HG03378 (cell line): ENCODE data around the gene APH1A.
"Not testable (repeated sequence)": the region's sequence is repeated elsewhere in the genome, so short reads cannot be mapped to it uniquely, and the experiment has no call there.

Source experiments
- ATAC-seq: cut with Tn5 transposase; IDR thresholded peaks from one replicate; pipeline ENCODE4 v1.9.1; 2021; ENCODE audit warnings: mild to moderate bottlenecking, moderate library complexity; ENCODE audit not compliant: unreplicated experiment

The APH1A gene

DNA sequence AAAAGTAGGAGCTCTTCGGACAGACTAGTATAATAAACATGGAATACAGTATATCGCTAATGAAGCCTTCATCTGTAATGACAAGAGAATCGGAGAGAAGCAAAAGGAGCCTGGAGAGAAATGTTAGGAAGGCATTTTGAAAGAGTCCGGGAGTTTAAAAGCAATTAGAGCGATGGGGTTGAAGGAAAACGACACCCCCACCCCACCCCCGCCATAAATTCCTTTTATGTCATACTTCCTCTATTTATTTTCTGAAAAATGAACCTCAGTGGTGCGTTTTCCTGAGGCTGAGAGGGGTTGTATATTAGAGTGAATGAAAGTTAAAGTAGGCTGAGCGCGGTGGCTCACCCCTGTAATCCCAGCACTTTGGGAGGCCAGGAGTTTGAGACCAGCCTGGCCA, 635 bp upstream of the APH1A start:
- no peak for ATAC-seq

DNA sequence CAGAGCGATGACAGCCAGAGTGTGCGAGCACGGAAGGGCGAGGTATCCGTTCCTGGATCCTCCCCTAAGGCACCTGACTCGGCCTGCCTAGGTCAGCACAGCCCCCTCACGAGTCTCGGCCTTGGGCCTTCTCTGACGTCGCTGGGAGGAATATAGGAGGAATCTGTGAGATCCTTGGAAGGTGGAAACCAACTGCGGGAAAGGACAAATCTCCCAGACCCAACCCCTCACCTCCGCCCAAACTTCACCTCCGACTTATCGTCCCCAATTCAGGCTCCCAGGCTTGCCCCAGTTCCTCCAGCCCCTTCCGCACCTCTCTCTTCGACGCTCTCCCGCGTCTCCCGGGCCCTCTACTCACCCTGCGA, 494 bp downstream of the APH1A start:
- ATAC-seq = peak; percentile 22

- no peak for ATAC-seq
These were observed 920 bp downstream of the APH1A start for GRCh38 chr1:150267896-150268295.

DNA sequence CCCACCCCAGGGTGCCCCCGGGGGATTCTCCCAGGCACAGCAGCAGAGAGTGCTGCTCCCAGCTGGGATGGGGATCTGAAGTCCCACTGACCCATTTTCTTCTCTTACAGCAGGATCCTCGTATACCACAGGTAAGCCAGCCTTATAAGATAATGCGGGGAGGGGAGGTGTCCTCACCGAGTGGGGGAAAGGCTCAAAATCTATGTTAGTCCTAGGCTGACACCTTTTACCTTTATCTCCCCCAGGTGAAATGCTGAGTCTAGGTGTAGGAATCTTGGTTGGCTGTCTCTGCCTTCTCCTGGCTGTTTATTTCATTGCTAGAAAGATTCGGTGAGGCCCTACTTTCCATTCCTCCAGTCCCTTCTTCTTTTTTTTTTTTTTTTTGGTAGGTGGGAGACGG, 5.3 kb downstream of the APH1A start:
- no peak for ATAC-seq

- no peak for ATAC-seq
These were observed 6.2 kb downstream of the APH1A start for GRCh38 chr1:150262388-150263320.

- no peak for ATAC-seq
These were observed 7.4 kb downstream of the APH1A start for GRCh38 chr1:150261367-150261766.

- no peak for ATAC-seq
These were observed 8.8 kb downstream of the APH1A start for GRCh38 chr1:150259758-150260669.

DNA sequence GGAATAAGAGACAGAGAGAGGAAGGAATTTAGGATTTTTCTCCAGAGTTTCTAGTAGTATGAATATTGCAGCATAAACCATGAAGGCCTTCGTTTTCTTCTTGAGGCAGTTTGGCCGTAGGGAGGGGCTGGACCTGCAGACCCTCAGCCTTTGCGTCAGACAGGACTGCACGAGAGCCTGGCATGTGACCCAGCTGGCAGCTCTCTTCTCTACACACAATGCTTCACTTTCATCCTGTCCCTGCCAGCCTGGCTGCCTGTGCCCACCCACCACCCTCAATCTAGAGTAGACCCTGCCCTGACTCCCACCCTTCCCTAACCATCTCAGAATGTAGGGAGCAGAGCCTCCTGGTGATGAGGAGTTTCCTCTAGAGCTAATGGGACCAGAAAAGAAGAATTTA, 9.6 kb downstream of the APH1A start:
- ATAC-seq = no peak

DNA sequence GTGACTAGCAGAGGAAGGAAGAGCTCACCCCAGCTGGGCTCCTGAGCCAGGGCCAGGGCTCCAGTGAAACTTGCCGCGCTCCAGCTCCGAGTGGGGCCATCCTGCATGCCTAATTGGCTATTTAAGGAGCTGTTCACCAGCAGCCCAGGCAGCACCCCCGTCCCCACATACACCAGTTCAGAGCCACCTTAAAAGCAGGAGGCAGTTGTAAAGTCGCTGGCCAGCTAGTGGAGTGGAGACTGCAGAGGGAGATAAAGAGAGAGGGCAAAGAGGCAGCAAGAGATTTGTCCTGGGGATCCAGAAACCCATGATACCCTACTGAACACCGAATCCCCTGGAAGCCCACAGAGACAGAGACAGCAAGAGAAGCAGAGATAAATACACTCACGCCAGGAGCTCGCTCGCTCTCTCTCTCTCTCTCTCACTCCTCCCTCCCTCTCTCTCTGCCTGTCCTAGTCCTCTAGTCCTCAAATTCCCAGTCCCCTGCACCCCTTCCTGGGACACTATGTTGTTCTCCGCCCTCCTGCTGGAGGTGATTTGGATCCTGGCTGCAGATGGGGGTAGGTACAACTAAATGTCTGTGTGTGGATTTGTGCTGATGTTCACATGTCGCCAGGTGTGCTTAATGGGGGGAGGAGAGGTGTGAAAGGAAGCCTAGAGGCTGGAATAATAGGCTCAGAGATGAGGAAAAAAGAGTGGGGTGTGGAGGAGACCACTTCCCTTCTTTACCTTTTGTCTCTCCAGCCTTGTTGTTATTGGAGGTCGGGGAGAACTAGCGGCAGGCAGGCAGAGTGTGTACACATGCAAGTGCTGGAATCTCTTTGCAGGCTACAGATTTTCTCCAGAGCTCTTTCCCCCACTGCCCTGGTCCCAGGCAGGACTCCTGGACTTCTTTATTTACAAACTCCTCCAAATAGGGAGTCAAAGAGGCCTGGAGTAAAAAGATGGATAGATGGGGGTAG, 10.9 kb downstream of the APH1A start, which contains the start of gene CA14:
Gene CA14, plus strand, starts transcription at position 151 of the 962 bp plus-strand sequence. Its CDS starts 355 bp downstream, at position 506.
- no peak for ATAC-seq

GRCh38 chr1:150256554-150257341, 12.1 kb downstream of the APH1A start:
- no peak for ATAC-seq

DNA sequence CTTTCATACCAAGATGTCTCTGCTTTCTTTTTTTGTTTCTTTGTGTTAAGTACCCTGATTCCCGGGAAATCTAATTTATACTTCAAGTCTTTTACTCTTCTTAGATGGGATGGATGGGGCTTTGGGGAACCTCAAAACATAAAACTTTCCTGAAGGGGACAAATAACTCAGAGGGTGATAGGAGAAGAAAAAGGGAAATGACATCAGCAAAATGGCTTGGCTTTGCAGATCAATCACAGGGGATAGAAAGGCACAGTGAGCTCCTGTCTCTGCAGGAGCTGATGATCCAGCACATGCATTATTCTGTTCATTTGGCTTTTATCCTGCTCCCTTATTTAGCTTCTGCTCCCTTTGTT, 12.6 kb downstream of the APH1A start:
- ATAC-seq = no peak

- ATAC-seq = no peak
These were observed 18.9 kb downstream of the APH1A start for GRCh38 chr1:150249936-150250335.

- no peak for ATAC-seq
These were observed 25.8 kb downstream of the APH1A start for GRCh38 chr1:150243003-150243402.

DNA sequence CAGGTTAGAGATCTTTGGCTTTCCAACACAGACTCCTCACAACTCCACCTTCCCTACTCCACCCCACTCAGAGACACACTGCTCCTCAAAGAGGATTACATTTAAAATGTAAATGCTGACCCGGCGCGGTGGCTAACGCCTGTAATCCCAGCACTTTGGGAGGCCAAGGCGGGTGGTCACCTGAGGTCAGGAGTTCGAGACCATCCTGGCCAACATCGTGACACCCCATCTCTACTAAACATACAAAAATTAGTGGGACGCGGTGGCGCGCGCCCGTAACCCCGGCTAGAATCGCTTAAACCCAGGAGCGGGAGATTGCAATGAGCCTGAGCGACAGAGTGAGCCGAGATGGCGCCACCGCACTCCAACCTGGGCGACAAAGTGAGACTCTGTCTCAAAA, 31.1 kb downstream of the APH1A start:
- no peak for ATAC-seq

DNA sequence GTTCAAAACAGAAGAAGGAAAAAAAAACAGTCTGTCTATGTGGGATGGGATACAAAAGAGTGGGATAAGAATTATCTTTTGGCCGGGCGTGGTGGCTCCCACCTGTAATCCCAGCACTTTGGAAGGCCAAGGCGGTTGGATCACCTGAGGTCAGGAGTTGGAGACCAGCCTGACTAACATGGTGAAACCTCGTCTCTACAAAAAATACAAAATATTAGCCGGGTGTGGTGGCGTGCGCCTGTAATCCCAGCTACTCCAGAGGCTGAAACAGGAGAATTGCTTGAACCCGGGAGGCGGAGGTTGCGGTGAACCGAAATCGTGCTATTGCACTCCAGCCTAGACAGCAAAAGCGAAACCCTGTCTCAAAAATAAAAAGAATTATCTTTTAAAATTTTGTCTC, 31.6 kb downstream of the APH1A start:
- ATAC-seq = not testable (repeated sequence)

DNA sequence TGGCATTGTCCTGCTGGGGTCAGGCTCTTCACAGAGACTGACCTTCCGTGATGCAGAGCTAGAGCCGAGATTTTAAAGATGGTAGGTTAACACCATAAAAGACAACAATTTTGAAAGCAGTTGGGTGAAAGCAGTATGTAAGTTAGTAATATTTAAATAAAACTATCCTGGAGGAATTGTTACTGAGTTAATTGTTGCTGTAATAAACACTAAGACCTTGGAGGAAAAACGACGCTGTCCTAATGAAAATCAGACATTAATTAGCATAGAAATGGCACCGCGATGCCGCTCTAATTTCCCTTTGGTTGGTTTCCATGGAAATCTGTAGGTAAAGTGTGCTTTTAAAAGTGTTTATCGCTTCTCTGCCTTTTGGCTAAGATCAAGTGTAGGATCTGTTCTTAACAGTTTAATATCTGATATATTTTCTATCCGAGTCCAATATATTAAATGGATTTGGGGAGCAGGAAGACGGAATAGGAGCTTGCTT, 32.2 kb downstream of the APH1A start:
- ATAC-seq = no peak

- ATAC-seq = peak; percentile 88
These were observed 32.8 kb downstream of the APH1A start, which contains the start of gene ANP32E for GRCh38 chr1:150235852-150236613. Gene ANP32E (minus strand): TSS chr1:150236112. CDS start chr1:150235786, 326 bp downstream.

DNA sequence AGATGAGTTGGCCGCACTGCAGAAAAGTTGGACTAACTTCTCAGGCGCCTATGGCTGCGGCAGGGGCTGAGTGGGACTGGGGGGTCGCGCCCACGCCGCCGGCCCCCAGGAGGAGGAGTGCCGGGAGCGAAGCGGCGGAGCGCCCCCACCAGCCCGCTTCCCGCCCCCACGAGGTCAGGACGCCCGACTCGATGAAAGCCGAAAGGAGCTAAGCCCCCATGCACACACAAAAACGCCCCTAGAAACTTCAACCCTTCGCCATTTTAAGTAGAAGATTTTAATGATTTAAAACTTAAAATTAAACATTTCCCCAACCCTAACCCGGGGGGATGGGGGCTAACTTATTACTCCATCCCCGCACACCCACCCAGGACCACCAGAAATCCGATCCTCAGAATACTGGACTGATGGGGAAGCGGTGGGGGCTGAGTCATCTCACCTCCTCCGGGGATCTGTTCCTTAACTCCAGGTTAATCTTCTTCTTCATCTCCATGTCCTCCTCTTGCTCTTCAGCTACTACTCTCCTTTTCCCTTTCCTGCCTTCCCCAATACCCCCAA, 33.4 kb downstream of the APH1A start:
- no peak for ATAC-seq
